ENCODE results near the gene VCAM1.
"Not testable (repeated sequence)": the region's sequence is repeated elsewhere in the genome, so short reads cannot be mapped to it uniquely, and the experiment has no call there.

VCAM1 gene

DNA sequence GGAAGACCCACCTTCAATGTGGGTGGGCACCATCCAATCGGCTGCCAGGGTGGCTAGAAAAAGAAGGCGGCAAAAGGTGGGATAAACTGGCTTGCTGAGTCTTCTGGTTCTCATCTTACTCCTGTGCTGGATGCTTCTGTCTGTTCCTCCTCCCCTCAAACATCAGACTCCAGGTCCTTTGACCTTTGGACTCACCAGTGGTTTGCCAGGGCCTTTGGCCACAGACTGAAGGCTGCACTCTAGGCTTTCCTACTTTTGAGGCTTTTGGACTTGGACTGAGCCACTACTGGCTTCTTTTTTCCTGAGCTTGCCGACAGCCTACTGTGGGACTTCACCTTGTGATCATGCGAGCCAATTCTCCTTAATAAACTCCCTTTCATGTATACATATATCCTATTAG lies 55.9 kb downstream of the VCAM1 start:
- H3K4ac ChIP-seq (ENCODE audit: low read length), result no peak overlapping the region

GRCh38 chr1:100778748-100779147 lies 59.2 kb downstream of the VCAM1 start:
- no peak overlapping the region for H3K4me3 ChIP-seq (ENCODE audit: low read length in 2 of 2)
- H4K8ac ChIP-seq (ENCODE audit: low read depth, low read length), result no peak overlapping the region
- no peak overlapping the region for H3K4ac ChIP-seq (ENCODE audit: low read length)
- no peaks in the 10 kb centered on the region for H3K79me1 ChIP-seq (ENCODE audit: low read depth, low read length)
- no peak overlapping the region for H4K91ac ChIP-seq (ENCODE audit: low read depth, low read length, poor library complexity)
- no peak overlapping the region for H3K9ac ChIP-seq (ENCODE audit: low read depth, low read length, poor library complexity)
- no peak overlapping the region for H2AFZ ChIP-seq (ENCODE audit: low read length)
- DNase-seq (ENCODE audit: low spot score), result no peak
- H3K36me3 ChIP-seq (replicated peaks in 1 of 2; ENCODE audit: control insufficient read depth in 2 of 2, insufficient read depth in 2 of 2, low read length in 2 of 2), result no peaks in the 10 kb centered on the region
- no peak overlapping the region for H3K23ac ChIP-seq (ENCODE audit: low read depth, low read length, poor library complexity)
- no peaks in the 10 kb centered on the region for H3K4me1 ChIP-seq (ENCODE audit: control insufficient read depth in 2 of 2, insufficient read depth in 1 of 2, low read depth in 1 of 2, low read length in 2 of 2)
- H3K4me2 ChIP-seq (ENCODE audit: insufficient read depth, low read length, poor library complexity, severe bottlenecking), result no peak overlapping the region
- H2BK15ac ChIP-seq (ENCODE audit: low read length), result no peak overlapping the region
- no peak overlapping the region for H2BK120ac ChIP-seq (ENCODE audit: low read depth, low read length)
- H2BK5ac ChIP-seq (ENCODE audit: low read length), result no peak overlapping the region
- no peaks in the 10 kb centered on the region for H3K27me3 ChIP-seq (ENCODE audit: control insufficient read depth in 3 of 3, insufficient read depth in 3 of 3, low read depth in 1 of 3, low read length in 3 of 3)
- H2BK12ac ChIP-seq (ENCODE audit: low read length), result no peak overlapping the region
- H3K18ac ChIP-seq (ENCODE audit: low read length), result no peak overlapping the region
- no peak overlapping the region for H3K14ac ChIP-seq (ENCODE audit: low read length)
- H3K9me3 ChIP-seq (replicated peaks in 1 of 2; ENCODE audit: control insufficient read depth in 2 of 2, insufficient read depth in 1 of 2, low read depth in 1 of 2, low read length in 2 of 2), result peaks cover 0 to 7% of the 10 kb centered on the region in 2 donors
- no peak overlapping the region for H3K27ac ChIP-seq (replicated peaks; ENCODE audit: low read length)
- H2AK5ac ChIP-seq (ENCODE audit: low read depth, low read length), result no peak overlapping the region

More for the DNA sequence above, 55.9 kb downstream of the VCAM1 start:
- DNase-seq (ENCODE audit: low spot score), result no peak
- H3K4me2 ChIP-seq (ENCODE audit: insufficient read depth, low read length, poor library complexity, severe bottlenecking), result no peak overlapping the region
- H3K79me1 ChIP-seq (ENCODE audit: low read depth, low read length), result no peaks in the 10 kb centered on the region
- H3K4me1 ChIP-seq (ENCODE audit: control insufficient read depth in 2 of 2, insufficient read depth in 1 of 2, low read depth in 1 of 2, low read length in 2 of 2), result no peaks in the 10 kb centered on the region
- no peak overlapping the region for H2BK5ac ChIP-seq (ENCODE audit: low read length)
- no peak overlapping the region for H2BK120ac ChIP-seq (ENCODE audit: low read depth, low read length)
- no peak overlapping the region for H3K23ac ChIP-seq (ENCODE audit: low read depth, low read length, poor library complexity)
- no peaks in the 10 kb centered on the region for H3K9me3 ChIP-seq (replicated peaks in 1 of 2; ENCODE audit: control insufficient read depth in 2 of 2, insufficient read depth in 1 of 2, low read depth in 1 of 2, low read length in 2 of 2)
- H3K27me3 ChIP-seq (ENCODE audit: control insufficient read depth in 3 of 3, insufficient read depth in 3 of 3, low read depth in 1 of 3, low read length in 3 of 3), result no peaks in the 10 kb centered on the region
- no peak overlapping the region for H3K14ac ChIP-seq (ENCODE audit: low read length)
- no peak overlapping the region for H2BK12ac ChIP-seq (ENCODE audit: low read length)
- H3K4me3 ChIP-seq (ENCODE audit: low read length in 2 of 2), result no peak overlapping the region
- peak overlapping the region; percentile 22 for H2AFZ ChIP-seq (ENCODE audit: low read length)
- H3K18ac ChIP-seq (ENCODE audit: low read length), result no peak overlapping the region
- H3K27ac ChIP-seq (replicated peaks; ENCODE audit: low read length), result no peak overlapping the region
- no peak overlapping the region for H4K8ac ChIP-seq (ENCODE audit: low read depth, low read length)
- H4K91ac ChIP-seq (ENCODE audit: low read depth, low read length, poor library complexity), result no peak overlapping the region
- no peak overlapping the region for H2BK15ac ChIP-seq (ENCODE audit: low read length)
- H2AK5ac ChIP-seq (ENCODE audit: low read depth, low read length), result no peak overlapping the region
- WGBS, 2 donors (ENCODE audit: extremely low coverage in 2 of 2, insufficient read length in 2 of 2, insufficient replicate concordance in 1 of 2), result no CpG with 5 or more reads among the region's 4 CpGs
- H3K36me3 ChIP-seq (replicated peaks in 1 of 2; ENCODE audit: control insufficient read depth in 2 of 2, insufficient read depth in 2 of 2, low read length in 2 of 2), result no peaks in the 10 kb centered on the region
- H3K9ac ChIP-seq (ENCODE audit: low read depth, low read length, poor library complexity), result no peak overlapping the region

DNA sequence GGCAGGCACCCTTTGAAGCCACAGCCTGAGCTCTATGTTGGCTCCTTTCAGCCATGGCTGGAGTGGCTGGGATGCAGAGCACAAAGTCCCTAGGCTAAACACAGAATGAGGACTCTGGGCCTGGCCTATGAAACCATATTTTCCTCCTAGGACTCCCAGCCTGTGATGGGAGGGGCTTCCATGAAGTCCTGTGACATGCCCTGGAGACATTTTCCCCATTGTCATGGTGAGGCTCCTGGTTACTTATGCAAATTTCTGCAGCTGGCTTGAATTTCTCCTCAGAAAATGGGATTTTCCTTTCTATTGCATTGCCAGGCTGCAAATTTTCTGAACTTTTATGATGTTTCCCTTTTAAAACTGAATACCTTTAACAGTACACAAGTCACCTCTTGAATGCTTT lies 61.3 kb downstream of the VCAM1 start:
- H2BK15ac ChIP-seq (ENCODE audit: low read length), result no peak overlapping the region
- H3K4ac ChIP-seq (ENCODE audit: low read length), result no peak overlapping the region
- peaks cover 0 to 7% of the 10 kb centered on the region in 2 donors for H3K9me3 ChIP-seq (replicated peaks in 1 of 2; ENCODE audit: control insufficient read depth in 2 of 2, insufficient read depth in 1 of 2, low read depth in 1 of 2, low read length in 2 of 2)
- no peak overlapping the region for H2BK12ac ChIP-seq (ENCODE audit: low read length)
- H3K23ac ChIP-seq (ENCODE audit: low read depth, low read length, poor library complexity), result no peak overlapping the region
- no peak overlapping the region for H2BK5ac ChIP-seq (ENCODE audit: low read length)
- peaks cover 1 to 2% of the 10 kb centered on the region in 2 donors for H3K4me1 ChIP-seq (ENCODE audit: control insufficient read depth in 2 of 2, insufficient read depth in 1 of 2, low read depth in 1 of 2, low read length in 2 of 2)
- H4K91ac ChIP-seq (ENCODE audit: low read depth, low read length, poor library complexity), result no peak overlapping the region
- no peaks in the 10 kb centered on the region for H3K27me3 ChIP-seq (ENCODE audit: control insufficient read depth in 3 of 3, insufficient read depth in 3 of 3, low read depth in 1 of 3, low read length in 3 of 3)
- no peak overlapping the region for H3K18ac ChIP-seq (ENCODE audit: low read length)
- no peak overlapping the region for H3K14ac ChIP-seq (ENCODE audit: low read length)
- no peak overlapping the region for H3K27ac ChIP-seq (replicated peaks; ENCODE audit: low read length)
- no peak overlapping the region for H2BK120ac ChIP-seq (ENCODE audit: low read depth, low read length)
- H2AK5ac ChIP-seq (ENCODE audit: low read depth, low read length), result no peak overlapping the region
- H3K36me3 ChIP-seq (replicated peaks in 1 of 2; ENCODE audit: control insufficient read depth in 2 of 2, insufficient read depth in 2 of 2, low read length in 2 of 2), result no peaks in the 10 kb centered on the region
- no peak overlapping the region for H3K9ac ChIP-seq (ENCODE audit: low read depth, low read length, poor library complexity)
- H3K4me2 ChIP-seq (ENCODE audit: insufficient read depth, low read length, poor library complexity, severe bottlenecking), result no peak overlapping the region
- H3K79me1 ChIP-seq (ENCODE audit: low read depth, low read length), result no peaks in the 10 kb centered on the region
- peak overlapping the region; percentile 72 for H2AFZ ChIP-seq (ENCODE audit: low read length)
- no peak for DNase-seq (ENCODE audit: low spot score)
- H3K4me3 ChIP-seq (ENCODE audit: low read length in 2 of 2), result no peak overlapping the region
- no peak overlapping the region for H4K8ac ChIP-seq (ENCODE audit: low read depth, low read length)

DNA sequence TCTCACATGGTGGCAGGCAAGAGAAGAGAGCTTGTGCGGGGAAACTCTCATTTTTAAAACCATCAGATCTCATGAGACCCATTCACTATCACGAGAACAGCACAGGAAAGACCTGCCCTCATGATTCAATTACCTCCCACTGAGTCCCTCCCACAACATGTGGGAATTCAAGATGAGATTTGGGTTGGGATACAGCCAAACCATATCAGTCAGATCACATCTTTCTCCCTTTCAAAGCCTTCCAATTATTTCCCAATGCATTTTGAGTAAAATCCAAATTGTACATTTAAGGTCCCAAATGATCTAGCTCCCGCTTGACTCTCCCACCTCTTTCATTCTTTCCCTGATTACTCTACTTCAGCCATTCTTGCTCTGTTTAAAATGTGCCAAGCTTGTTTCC lies 62.2 kb downstream of the VCAM1 start:
- not testable (repeated sequence) for H2AFZ ChIP-seq (ENCODE audit: low read length); DNase-seq (ENCODE audit: low spot score); H3K4me3 ChIP-seq (ENCODE audit: low read length in 2 of 2); H3K79me1 ChIP-seq (ENCODE audit: low read depth, low read length); H3K18ac ChIP-seq (ENCODE audit: low read length); H3K9me3 ChIP-seq (replicated peaks in 1 of 2; ENCODE audit: control insufficient read depth in 2 of 2, insufficient read depth in 1 of 2, low read depth in 1 of 2, low read length in 2 of 2); H2BK5ac ChIP-seq (ENCODE audit: low read length); H2BK12ac ChIP-seq (ENCODE audit: low read length); H3K27ac ChIP-seq (replicated peaks; ENCODE audit: low read length); H3K27me3 ChIP-seq (ENCODE audit: control insufficient read depth in 3 of 3, insufficient read depth in 3 of 3, low read depth in 1 of 3, low read length in 3 of 3); H3K23ac ChIP-seq (ENCODE audit: low read depth, low read length, poor library complexity); H4K91ac ChIP-seq (ENCODE audit: low read depth, low read length, poor library complexity); H2AK5ac ChIP-seq (ENCODE audit: low read depth, low read length); H3K4me1 ChIP-seq (ENCODE audit: control insufficient read depth in 2 of 2, insufficient read depth in 1 of 2, low read depth in 1 of 2, low read length in 2 of 2); H3K4me2 ChIP-seq (ENCODE audit: insufficient read depth, low read length, poor library complexity, severe bottlenecking); H3K4ac ChIP-seq (ENCODE audit: low read length); H2BK120ac ChIP-seq (ENCODE audit: low read depth, low read length); H3K36me3 ChIP-seq (replicated peaks in 1 of 2; ENCODE audit: control insufficient read depth in 2 of 2, insufficient read depth in 2 of 2, low read length in 2 of 2); H3K9ac ChIP-seq (ENCODE audit: low read depth, low read length, poor library complexity); H3K14ac ChIP-seq (ENCODE audit: low read length); H2BK15ac ChIP-seq (ENCODE audit: low read length); H4K8ac ChIP-seq (ENCODE audit: low read depth, low read length)
- no CpG with 5 or more reads among the region's 3 CpGs for WGBS, 2 donors (ENCODE audit: extremely low coverage in 2 of 2, insufficient read length in 2 of 2, insufficient replicate concordance in 1 of 2)
